PC-9 (cell line): Measurements from ENCODE around the gene KIF26B. TPM values are rescaled to one million over a fixed set of nuclear protein-coding genes. Genes with fewer than 3 reads are reported as not detected.

Experiments
- BruUV-seq: library from RNA; stranded (reverse); fragments of 400-500 nt; replicated peaks from 2 replicates; lab custom pipeline; 2021; lab: Mats Ljungman, UMichigan
- CTCF ChIA-PET: fragments of 300-600 bp; sonication (Branson Sonifier 250); formaldehyde crosslinking; loops from one replicate; lab custom pipeline; 2022; ENCODE audit warnings: antibody characterized with exemption; lab: Charles Lee
- POLR2A ChIA-PET: fragments of 300-600 bp; sonication (Branson Sonifier 250); formaldehyde crosslinking; loops from one replicate; lab custom pipeline; 2022; ENCODE audit warnings: antibody characterized with exemption; ENCODE audit not compliant: unreplicated experiment; lab: Charles Lee
- DNase-seq, 2 experiments: peaks; one replicate each; pipeline versions ENCODE4 v3.0.0 to v3.0.0-alpha.2; 2015 to 2022; ENCODE audit warnings: mixed read lengths in 1 of 2
- H2AFZ ChIP-seq: fragments of 200-600 bp; sonication (generic); 2 replicates; pipeline ENCODE4 v1.8.1; 2017; ENCODE audit warnings: antibody characterized with exemption
- H3F3A ChIP-seq: fragments of 200-600 bp; sonication (generic); 2 replicates; pipeline ENCODE4 v1.8.1; 2017; ENCODE audit warnings: antibody characterized with exemption, mild to moderate bottlenecking, low read depth; ENCODE audit not compliant: insufficient read depth
- H3K27ac ChIP-seq: fragments of 200-600 bp; sonication (generic); 2 replicates; pipeline ENCODE4 v1.6.1; 2016; ENCODE audit warnings: mixed run types
- H3K27me3 ChIP-seq: fragments of 200-600 bp; sonication (generic); 2 replicates; pipeline ENCODE4 v1.6.1; 2016; ENCODE audit warnings: low read depth, mixed run types; ENCODE audit not compliant: insufficient read depth
- H3K36me3 ChIP-seq: fragments of 200-600 bp; sonication (generic); 2 replicates; pipeline ENCODE4 v1.6.1; 2016; ENCODE audit warnings: low read depth, mixed run types
- H3K4me1 ChIP-seq: fragments of 200-600 bp; sonication (generic); replicated peaks from 2 replicates; pipeline ENCODE4 v1.6.1; 2016; ENCODE audit warnings: mixed run types; ENCODE audit not compliant: insufficient read depth
- H3K4me2 ChIP-seq: fragments of 200-600 bp; sonication (generic); 2 replicates; pipeline ENCODE4 v1.6.1; 2017; ENCODE audit warnings: mixed run types
- H3K4me3 ChIP-seq: fragments of 200-600 bp; sonication (generic); 2 replicates; pipeline ENCODE4 v1.6.1; 2016; ENCODE audit warnings: mixed run types
- H3K79me2 ChIP-seq: fragments of 200-600 bp; sonication (generic); 2 replicates; pipeline ENCODE4 v1.6.1; 2017; ENCODE audit warnings: low read depth, mixed run types
- H3K9me2 ChIP-seq: fragments of 200-600 bp; sonication (generic); 2 replicates; pipeline ENCODE4 v1.8.1; 2017; ENCODE audit warnings: mild to moderate bottlenecking; ENCODE audit not compliant: insufficient read depth
- H3K9me3 ChIP-seq: fragments of 200-600 bp; sonication (generic); 2 replicates; pipeline ENCODE4 v1.8.1; 2016; ENCODE audit warnings: low read depth; ENCODE audit not compliant: insufficient read depth
- H4K20me1 ChIP-seq: fragments of 200-600 bp; sonication (generic); 2 replicates; pipeline ENCODE4 v1.8.1; 2017; ENCODE audit not compliant: insufficient read depth
- CTCF ChIP-seq: fragments of 200-600 bp; sonication (generic); conservative IDR thresholded peaks from 2 replicates; pipeline ENCODE4 v1.6.1; 2017; ENCODE audit warnings: mixed run types, antibody characterized with exemption, mild to moderate bottlenecking, moderate library complexity
- EZH2 ChIP-seq: fragments of 200-600 bp; sonication (generic); IDR thresholded peaks from 2 replicates; pipeline ENCODE4 v1.8.0; 2017; ENCODE audit warnings: antibody characterized with exemption, low read depth
- intact Hi-C: fragments of 100-400 bp; cut with micrococcal nuclease; formaldehyde crosslinking; loops from one replicate; pipeline ENCODE4 v1.10.0; 2022; ENCODE audit not compliant: unreplicated experiment
- total RNA-seq: library from RNA; stranded (reverse); gene quantifications from 2 replicates; pipeline ENCODE4 v1.2.3, GENCODE V29; 2021

Gene KIF26B
- total RNA-seq, 1 experiment from 2014 or later = 0.11 TPM

- H3K4me1 ChIP-seq = no peaks in the 10 kb centered on the region
- no peak for DNase-seq
- no peak overlapping the region for H3K27ac ChIP-seq
- H3K36me3 ChIP-seq = no peaks in the 10 kb centered on the region
- no peaks in the 10 kb centered on the region for H3K79me2 ChIP-seq
- no TSS peak for BruUV-seq
- TF ChIP-seq CTCF (no peak), EZH2 (no peak)
- H3K4me2 ChIP-seq = no peak overlapping the region
- no peaks in the 10 kb centered on the region for H3K9me2 ChIP-seq
- no peak overlapping the region for H2AFZ ChIP-seq
- ChIA-PET POLR2A (no interaction called here), CTCF (no interaction called here)
- peaks cover 32% of the 10 kb centered on the region for H3K27me3 ChIP-seq
- intact Hi-C loops = no loop called here
- no peaks in the 10 kb centered on the region for H3F3A ChIP-seq
- no peak overlapping the region for H3K4me3 ChIP-seq
- 0 out of 2 replicates have a peak, but pooled peaks cover 4% of the 10 kb centered on the region for H3K9me3 ChIP-seq
- H4K20me1 ChIP-seq = no peaks in the 10 kb centered on the region
Observed at GRCh38 chr1:245105815-245106410, 48.9 kb upstream of the KIF26B start.

GRCh38 chr1:245107776-245108114, 47.0 kb upstream of the KIF26B start:
- 0 out of 2 replicates have a peak, but pooled peaks cover 4% of the 10 kb centered on the region for H3K9me3 ChIP-seq
- no peak overlapping the region for H2AFZ ChIP-seq
- no peaks in the 10 kb centered on the region for H3F3A ChIP-seq
- POLR2A ChIA-PET = no interaction called here
- H4K20me1 ChIP-seq = no peaks in the 10 kb centered on the region
- DNase-seq = no peak
- H3K79me2 ChIP-seq = no peaks in the 10 kb centered on the region
- H3K4me1 ChIP-seq = no peaks in the 10 kb centered on the region
- BruUV-seq = no TSS peak
- intact Hi-C loops = no loop called here
- H3K4me2 ChIP-seq = no peak overlapping the region
- TF ChIP-seq CTCF (no peak), EZH2 (no peak)
- CTCF ChIA-PET = no interaction called here
- H3K4me3 ChIP-seq = no peak overlapping the region
- peaks cover 35% of the 10 kb centered on the region for H3K27me3 ChIP-seq
- H3K27ac ChIP-seq = no peak overlapping the region
- no peaks in the 10 kb centered on the region for H3K9me2 ChIP-seq
- no peaks in the 10 kb centered on the region for H3K36me3 ChIP-seq

- no peak overlapping the region for H2AFZ ChIP-seq
- no peaks in the 10 kb centered on the region for H3K9me2 ChIP-seq
- no peak overlapping the region for H3K27ac ChIP-seq
- CTCF ChIA-PET = no interaction called here
- H3K4me1 ChIP-seq = no peaks in the 10 kb centered on the region
- no peak for TF ChIP-seq CTCF
- no peak for TF ChIP-seq EZH2
- peaks cover 35% of the 10 kb centered on the region for H3K27me3 ChIP-seq
- 0 out of 2 replicates have a peak, but pooled peaks cover 4% of the 10 kb centered on the region for H3K9me3 ChIP-seq
- no peaks in the 10 kb centered on the region for H4K20me1 ChIP-seq
- POLR2A ChIA-PET = no interaction called here
- no peak for DNase-seq
- no peaks in the 10 kb centered on the region for H3K36me3 ChIP-seq
- BruUV-seq = no TSS peak
- H3K4me2 ChIP-seq = no peak overlapping the region
- no peaks in the 10 kb centered on the region for H3F3A ChIP-seq
- no peaks in the 10 kb centered on the region for H3K79me2 ChIP-seq
- intact Hi-C loops = no loop called here
- H3K4me3 ChIP-seq = no peak overlapping the region
Observed at GRCh38 chr1:245108246-245108645, 46.5 kb upstream of the KIF26B start.
